Mesendoderm (in vitro differentiated cells): ENCODE measurements around the gene LAMA2.

Source experiments
- DNase-seq: peaks from one replicate; pipeline ENCODE4 v3.0.0; 2013
- H2AK5ac ChIP-seq: 2 replicates; pipeline ENCODE4 v1.6.1; 2013; ENCODE audit warnings: low read length, inconsistent platforms
- H2BK120ac ChIP-seq: 2 replicates; pipeline ENCODE4 v1.6.1; 2013; ENCODE audit warnings: low read depth, mild to moderate bottlenecking, low read length, moderate library complexity, mixed read lengths
- H2BK15ac ChIP-seq: replicated peaks from 2 replicates; pipeline ENCODE4 v1.6.1; 2013; ENCODE audit warnings: low read depth, mild to moderate bottlenecking, moderate library complexity
- H2BK5ac ChIP-seq: 2 replicates; pipeline ENCODE4 v1.6.1; 2013; ENCODE audit warnings: low read length, inconsistent platforms
- H3K18ac ChIP-seq: 2 replicates; pipeline ENCODE4 v1.6.1; 2013; ENCODE audit warnings: mild to moderate bottlenecking, low read length, mixed read lengths
- H3K23ac ChIP-seq: one replicate; pipeline ENCODE4 v1.6.1; 2013; ENCODE audit warnings: low read length
- H3K27ac ChIP-seq: 2 replicates; pipeline ENCODE4 v1.5.1; 2013; ENCODE audit warnings: low read depth, mild to moderate bottlenecking, inconsistent platforms, low read length, moderate library complexity
- H3K27me3 ChIP-seq: 2 replicates; pipeline ENCODE4 v1.6.1; 2013; ENCODE audit warnings: low read length, control low read depth, mild to moderate bottlenecking, inconsistent platforms; ENCODE audit not compliant: insufficient read depth, poor library complexity
- H3K36me3 ChIP-seq: 2 replicates; pipeline ENCODE4 v1.6.1; 2013; ENCODE audit warnings: low read length, inconsistent platforms; ENCODE audit not compliant: control insufficient read depth, insufficient read depth
- H3K4ac ChIP-seq: one replicate; pipeline ENCODE4 v1.6.1; 2013; ENCODE audit warnings: low read depth, mild to moderate bottlenecking, low read length, moderate library complexity
- H3K4me1 ChIP-seq: 2 replicates; pipeline ENCODE4 v1.6.1; 2013; ENCODE audit warnings: low read depth, low read length, inconsistent platforms; ENCODE audit not compliant: control insufficient read depth
- H3K4me2 ChIP-seq: 2 replicates; pipeline ENCODE4 v1.6.1; 2013; ENCODE audit warnings: low read length
- H3K4me3 ChIP-seq: 2 replicates; pipeline ENCODE4 v1.5.1; 2013; ENCODE audit warnings: mild to moderate bottlenecking, low read length
- H3K56ac ChIP-seq: one replicate; pipeline ENCODE4 v1.6.1; 2013; ENCODE audit warnings: low read length
- H3K79me1 ChIP-seq: 2 replicates; pipeline ENCODE4 v1.6.1; 2013; ENCODE audit warnings: low read length, inconsistent platforms
- H3K79me2 ChIP-seq: 2 replicates; pipeline ENCODE4 v1.6.1; 2013; ENCODE audit warnings: mild to moderate bottlenecking, low read length; ENCODE audit not compliant: control insufficient read depth, insufficient read depth
- H3K9ac ChIP-seq: 2 replicates; pipeline ENCODE4 v1.6.1; 2013; ENCODE audit warnings: low read length, inconsistent platforms
- H4K5ac ChIP-seq: one replicate; pipeline ENCODE4 v1.6.1; 2013; ENCODE audit warnings: low read length
- H4K8ac ChIP-seq: one replicate; pipeline ENCODE4 v1.6.1; 2013; ENCODE audit warnings: low read depth, mild to moderate bottlenecking, control low read depth, low read length, moderate library complexity
- WGBS: extraction: QIAGEN DNeasy Blood & Tissue Kit; methylation state at CpG from one replicate; pipeline ENCODE4 v1.1.7; 2013; ENCODE audit warnings: low lambda C conversion rate, missing lambda C conversion rate; ENCODE audit not compliant: insufficient coverage; ENCODE audit errors: extremely low coverage; 5-methylcytosine and 5-hydroxymethylcytosine counted together

The LAMA2 gene

DNA sequence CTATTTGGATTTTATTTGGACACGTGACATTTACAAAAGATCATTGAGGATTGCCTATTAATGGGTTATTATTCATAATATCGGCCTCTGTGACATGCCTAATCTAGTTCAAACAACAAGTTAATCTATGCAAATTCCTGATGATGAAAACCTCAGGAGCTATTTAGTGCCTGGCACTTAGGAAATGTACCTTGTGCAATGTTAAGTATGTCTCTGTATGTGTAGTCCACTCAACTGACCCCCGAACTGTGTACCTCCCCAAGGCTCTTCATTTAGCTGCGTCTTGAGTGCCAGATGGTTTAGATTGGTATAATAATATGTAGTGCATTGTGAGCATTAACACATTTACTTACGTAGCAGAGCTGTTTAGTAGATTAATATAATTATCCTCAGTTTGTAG, 6.9 kb downstream of the LAMA2 start:
- no peak overlapping the region for H2BK5ac ChIP-seq
- no peak overlapping the region for H3K56ac ChIP-seq
- H3K4ac ChIP-seq = no peak overlapping the region
- H2BK15ac ChIP-seq = peak overlapping the region; percentile 57
- no peaks in the 10 kb centered on the region for H3K36me3 ChIP-seq
- H3K27me3 ChIP-seq = no peaks in the 10 kb centered on the region
- H2AK5ac ChIP-seq = no peak overlapping the region
- H2BK120ac ChIP-seq = no peak overlapping the region
- no peak overlapping the region for H3K27ac ChIP-seq
- H3K4me3 ChIP-seq = no peak overlapping the region
- no peaks in the 10 kb centered on the region for H3K79me2 ChIP-seq
- no peak overlapping the region for H4K8ac ChIP-seq
- no peak overlapping the region for H4K5ac ChIP-seq
- no peaks in the 10 kb centered on the region for H3K79me1 ChIP-seq
- DNase-seq = no peak
- H3K4me1 ChIP-seq = no peaks in the 10 kb centered on the region
- no peak overlapping the region for H3K23ac ChIP-seq
- H3K4me2 ChIP-seq = no peak overlapping the region
- H3K9ac ChIP-seq = no peak overlapping the region
- WGBS = no CpG with 5 or more reads among the region's 5 CpGs
- no peak overlapping the region for H3K18ac ChIP-seq

- no peak overlapping the region for H3K27ac ChIP-seq
- H4K8ac ChIP-seq = no peak overlapping the region
- no peak overlapping the region for H4K5ac ChIP-seq
- no peaks in the 10 kb centered on the region for H3K79me1 ChIP-seq
- no peak overlapping the region for H3K56ac ChIP-seq
- no peak overlapping the region for H2BK15ac ChIP-seq
- no peak overlapping the region for H3K9ac ChIP-seq
- no peak for DNase-seq
- no peak overlapping the region for H2AK5ac ChIP-seq
- H2BK120ac ChIP-seq = no peak overlapping the region
- no CpG with 5 or more reads among the region's 2 CpGs for WGBS
- no peak overlapping the region for H3K23ac ChIP-seq
- H2BK5ac ChIP-seq = no peak overlapping the region
- H3K79me2 ChIP-seq = no peaks in the 10 kb centered on the region
- no peaks in the 10 kb centered on the region for H3K4me1 ChIP-seq
- H3K18ac ChIP-seq = no peak overlapping the region
- no peaks in the 10 kb centered on the region for H3K36me3 ChIP-seq
- H3K4me3 ChIP-seq = no peak overlapping the region
- no peaks in the 10 kb centered on the region for H3K27me3 ChIP-seq
- H3K4me2 ChIP-seq = no peak overlapping the region
- no peak overlapping the region for H3K4ac ChIP-seq
Measured at GRCh38 chr6:128892079-128892478, 9.1 kb downstream of the LAMA2 start.

- Histone ChIP-seq H2BK15ac (no peak overlapping the region), H3K4ac (no peak overlapping the region), H3K4me2 (no peak overlapping the region), H3K18ac (no peak overlapping the region), H4K5ac (no peak overlapping the region), H3K4me3 (no peak overlapping the region), H2BK5ac (no peak overlapping the region), H3K23ac (no peak overlapping the region), H3K27ac (no peak overlapping the region), H3K4me1 (no peaks in the 10 kb centered on the region), H4K8ac (no peak overlapping the region), H3K27me3 (no peaks in the 10 kb centered on the region), H2AK5ac (no peak overlapping the region), H3K9ac (no peak overlapping the region), H3K36me3 (no peaks in the 10 kb centered on the region), H3K79me1 (no peaks in the 10 kb centered on the region), H3K79me2 (no peaks in the 10 kb centered on the region), H3K56ac (no peak overlapping the region), H2BK120ac (no peak overlapping the region)
- no peak for DNase-seq
Measured at GRCh38 chr6:128899341-128900050, 16.6 kb downstream of the LAMA2 start.

DNA sequence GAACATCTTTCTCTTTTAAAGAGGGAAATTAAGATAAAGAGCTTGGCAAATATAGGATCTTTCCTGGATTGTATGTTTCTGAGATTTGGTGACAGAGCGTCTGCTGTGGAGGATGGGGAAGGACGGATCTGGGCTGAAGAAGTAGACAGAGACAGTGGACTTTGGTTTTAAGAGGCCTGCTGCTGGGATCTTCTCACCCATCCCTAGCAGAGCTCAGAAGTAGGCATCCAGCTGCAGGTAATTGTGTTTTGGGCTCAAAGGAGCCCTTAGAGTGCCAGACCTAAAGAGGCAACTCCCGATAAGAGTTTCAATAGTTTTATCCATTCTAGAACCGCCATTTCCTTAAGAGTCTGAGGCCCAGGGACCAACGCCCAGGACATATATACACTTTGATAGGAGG, 20.8 kb downstream of the LAMA2 start:
- Histone ChIP-seq H3K9ac (no peak overlapping the region), H3K79me2 (no peaks in the 10 kb centered on the region), H2BK120ac (no peak overlapping the region), H3K36me3 (no peaks in the 10 kb centered on the region), H3K79me1 (no peaks in the 10 kb centered on the region), H3K27me3 (no peaks in the 10 kb centered on the region), H3K27ac (no peak overlapping the region), H3K4me3 (no peak overlapping the region), H4K5ac (no peak overlapping the region), H3K56ac (no peak overlapping the region), H3K18ac (no peak overlapping the region), H2BK15ac (no peak overlapping the region), H3K23ac (no peak overlapping the region), H2BK5ac (no peak overlapping the region), H4K8ac (no peak overlapping the region), H2AK5ac (no peak overlapping the region), H3K4me2 (no peak overlapping the region), H3K4me1 (no peaks in the 10 kb centered on the region), H3K4ac (no peak overlapping the region)
- DNase-seq = peak; percentile 65
- WGBS = no CpG with 5 or more reads among the region's 5 CpGs

DNA sequence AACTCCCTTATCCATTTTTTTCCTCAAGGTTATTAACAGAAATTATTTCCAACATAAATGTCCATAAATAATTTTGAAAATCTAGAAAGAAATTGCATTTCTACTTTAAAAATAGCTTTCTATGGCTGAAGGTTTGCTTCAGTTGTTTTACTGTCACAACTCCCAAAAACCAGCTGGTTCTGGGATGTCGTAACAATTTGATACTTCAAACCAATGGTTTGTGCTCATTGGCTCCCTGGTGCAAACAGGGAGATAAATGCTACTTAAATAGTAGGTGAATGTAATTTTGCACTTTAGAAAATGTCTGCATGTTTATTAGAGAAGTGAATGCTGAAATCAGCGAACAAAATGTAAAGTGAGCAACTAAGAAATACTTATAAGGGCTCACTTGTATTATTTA, 31.1 kb downstream of the LAMA2 start:
- no peaks in the 10 kb centered on the region for H3K79me2 ChIP-seq
- H3K56ac ChIP-seq = no peak overlapping the region
- no peak overlapping the region for H3K9ac ChIP-seq
- WGBS = no CpG with 5 or more reads among the region's 2 CpGs
- no peak overlapping the region for H2AK5ac ChIP-seq
- H3K27ac ChIP-seq = no peak overlapping the region
- no peaks in the 10 kb centered on the region for H3K79me1 ChIP-seq
- no peaks in the 10 kb centered on the region for H3K27me3 ChIP-seq
- no peak overlapping the region for H4K8ac ChIP-seq
- H2BK5ac ChIP-seq = no peak overlapping the region
- no peak for DNase-seq
- H3K23ac ChIP-seq = no peak overlapping the region
- no peak overlapping the region for H2BK15ac ChIP-seq
- no peak overlapping the region for H3K4me2 ChIP-seq
- H3K4me1 ChIP-seq = no peaks in the 10 kb centered on the region
- no peak overlapping the region for H4K5ac ChIP-seq
- no peak overlapping the region for H3K18ac ChIP-seq
- no peak overlapping the region for H3K4me3 ChIP-seq
- H3K4ac ChIP-seq = no peak overlapping the region
- H3K36me3 ChIP-seq = no peaks in the 10 kb centered on the region
- no peak overlapping the region for H2BK120ac ChIP-seq

DNA sequence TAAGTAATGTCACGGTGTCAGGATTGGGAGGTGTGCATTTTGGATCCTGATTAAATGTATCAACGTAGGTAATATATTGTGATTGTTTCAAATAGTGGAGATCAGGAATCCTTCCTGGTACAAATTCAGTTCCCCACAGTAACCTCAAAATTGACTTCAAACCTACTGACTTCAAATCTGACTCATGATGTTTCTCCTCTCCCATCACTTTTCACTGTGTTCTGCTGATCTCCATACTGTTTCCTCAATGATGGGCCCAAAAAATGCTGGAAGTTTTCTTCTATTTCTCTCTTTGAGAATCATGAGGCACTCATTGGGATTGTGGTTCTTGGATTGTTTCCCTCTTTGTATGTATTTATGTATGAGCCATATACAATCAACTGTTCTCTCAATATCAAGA, 35.9 kb downstream of the LAMA2 start:
- H4K5ac ChIP-seq = no peak overlapping the region
- WGBS = no CpG with 5 or more reads among the region's 2 CpGs
- H3K79me2 ChIP-seq = no peaks in the 10 kb centered on the region
- no peak overlapping the region for H3K4ac ChIP-seq
- no peak overlapping the region for H2AK5ac ChIP-seq
- no peak overlapping the region for H3K23ac ChIP-seq
- no peaks in the 10 kb centered on the region for H3K36me3 ChIP-seq
- H3K4me1 ChIP-seq = no peaks in the 10 kb centered on the region
- no peaks in the 10 kb centered on the region for H3K79me1 ChIP-seq
- no peak overlapping the region for H3K4me3 ChIP-seq
- H2BK15ac ChIP-seq = no peak overlapping the region
- H3K56ac ChIP-seq = no peak overlapping the region
- no peak overlapping the region for H3K18ac ChIP-seq
- H3K9ac ChIP-seq = no peak overlapping the region
- H2BK5ac ChIP-seq = no peak overlapping the region
- DNase-seq = no peak
- no peak overlapping the region for H3K4me2 ChIP-seq
- no peak overlapping the region for H2BK120ac ChIP-seq
- no peak overlapping the region for H3K27ac ChIP-seq
- no peak overlapping the region for H4K8ac ChIP-seq
- no peaks in the 10 kb centered on the region for H3K27me3 ChIP-seq
